SK-N-SH (cell line): ENCODE data around the gene R3HDM2. TPM values are rescaled to one million over a fixed set of nuclear protein-coding genes. Genes with fewer than 3 reads are reported as not detected.

Source experiments
- CTCF ChIA-PET: fragments of 300-600, 350-600 bp; formaldehyde crosslinking; extraction: SDS; loops from one replicate; lab custom pipeline; 2021; lab: Yijun Ruan, JAX
- POLR2A ChIA-PET: fragments of 350-600 bp; sonication (Branson Sonifier 250); formaldehyde crosslinking; extraction: SDS; loops from one replicate; lab custom pipeline; 2020; ENCODE audit warnings: antibody characterized with exemption, inconsistent platforms; lab: Yijun Ruan, JAX
- DNase-seq: peaks from one replicate; pipeline ENCODE4 v3.0.0; 2012
- H2AFZ ChIP-seq: fragments of 200-600 bp; sonication (generic); 2 replicates; pipeline ENCODE4 v1.8.1; 2016; ENCODE audit warnings: antibody characterized with exemption, mild to moderate bottlenecking, low read depth
- H3F3A ChIP-seq: fragments of 200-600 bp; sonication (generic); replicated peaks from 2 replicates; pipeline ENCODE3; 2016; ENCODE audit warnings: antibody characterized with exemption, mild to moderate bottlenecking; ENCODE audit not compliant: insufficient read depth
- H3K27ac ChIP-seq, 2 experiments: fragments of 200-500 bp in 1 of 2; fragments of 200-600 bp in 1 of 2; sonication (Bioruptor generic) in 1 of 2; sonication (generic), shearing (Covaris generic) in 1 of 2; 2 replicates each; pipeline versions ENCODE4 v1.5.1 to v1.6.1; 2014 to 2016; ENCODE audit warnings: low read depth in 2 of 2, inconsistent platforms in 1 of 2, low read length in 1 of 2, mild to moderate bottlenecking in 1 of 2, mixed read lengths in 1 of 2
- H3K27me3 ChIP-seq: fragments of 200-600 bp; sonication (generic), shearing (Covaris generic); 2 replicates; pipeline ENCODE4 v1.6.1; 2016; ENCODE audit warnings: mixed run types; ENCODE audit not compliant: insufficient read depth
- H3K36me3 ChIP-seq, 2 experiments: fragments of 200-500 bp in 1 of 2; fragments of 200-600 bp in 1 of 2; sonication (Bioruptor generic) in 1 of 2; sonication (generic) in 1 of 2; replicated peaks in 1 of 2; 2 replicates each; pipeline versions ENCODE3 to v1.5.1; 2014 to 2016; ENCODE audit warnings: low read length in 1 of 2, mild to moderate bottlenecking in 1 of 2; ENCODE audit not compliant: insufficient read depth in 2 of 2, control insufficient read depth in 1 of 2
- H3K4me1 ChIP-seq, 2 experiments: fragments of 200-500 bp in 1 of 2; fragments of 200-600 bp in 1 of 2; sonication (Bioruptor generic) in 1 of 2; sonication (generic), shearing (Covaris generic) in 1 of 2; 2 replicates each; pipeline versions ENCODE4 v1.5.1 to v1.6.1; 2014 to 2016; ENCODE audit warnings: low read depth in 1 of 2, low read length in 1 of 2, mixed run types in 1 of 2; ENCODE audit not compliant: insufficient read depth in 2 of 2, control insufficient read depth in 1 of 2
- H3K4me2 ChIP-seq: fragments of 200-600 bp; sonication (generic), shearing (Covaris generic); 2 replicates; pipeline ENCODE4 v1.6.1; 2017; ENCODE audit warnings: mixed run types
- H3K4me3 ChIP-seq, 2 experiments: fragments of 200-500 bp in 1 of 2; fragments of 200-600 bp in 1 of 2; sonication (Bioruptor generic) in 1 of 2; sonication (generic), shearing (Covaris generic) in 1 of 2; 2 replicates each; pipeline versions ENCODE4 v1.5.1 to v1.8.1; 2014 to 2016; ENCODE audit warnings: low read depth in 2 of 2, inconsistent platforms in 1 of 2, low read length in 1 of 2, mild to moderate bottlenecking in 1 of 2, mixed read lengths in 1 of 2, moderate library complexity in 1 of 2
- H3K79me2 ChIP-seq: fragments of 200-600 bp; sonication (generic); 2 replicates; pipeline ENCODE4 v1.8.1; 2017; ENCODE audit warnings: mild to moderate bottlenecking; ENCODE audit not compliant: insufficient read depth
- H3K9ac ChIP-seq: fragments of 200-600 bp; sonication (generic); 2 replicates; pipeline ENCODE4 v1.6.1; 2017; ENCODE audit warnings: mixed run types
- H3K9me2 ChIP-seq: fragments of 200-600 bp; sonication (generic); 2 replicates; pipeline ENCODE4 v1.6.1; 2017; ENCODE audit warnings: mixed run types
- H3K9me3 ChIP-seq: fragments of 200-600 bp; sonication (generic); 2 replicates; pipeline ENCODE4 v1.6.1; 2017; ENCODE audit warnings: mixed run types, mild to moderate bottlenecking, moderate library complexity
- H4K20me1 ChIP-seq: fragments of 200-600 bp; sonication (generic); 2 replicates; pipeline ENCODE4 v1.6.1; 2017; ENCODE audit warnings: mild to moderate bottlenecking, mixed run types; ENCODE audit not compliant: insufficient read depth
- ELF1 ChIP-seq: IDR thresholded peaks from 2 replicates; pipeline ENCODE4 v1.4.0; 2012
- EZH2phosphoT487 ChIP-seq: fragments of 200-600 bp; sonication (generic); IDR thresholded peaks from 2 replicates; pipeline ENCODE4 v1.6.1; 2017; ENCODE audit warnings: low read depth, mixed run types, mild to moderate bottlenecking, antibody characterized with exemption, moderate library complexity, borderline replicate concordance
- FOSL2 ChIP-seq: IDR thresholded peaks from 2 replicates; pipeline ENCODE4 v1.4.0; 2012; ENCODE audit warnings: low read depth, mild to moderate bottlenecking, moderate library complexity, borderline replicate concordance
- FOXJ3 ChIP-seq: sonication (generic); formaldehyde crosslinking; IDR thresholded peaks from 2 replicates; pipeline ENCODE4 v1.5.1; 2020; ENCODE audit warnings: mild to moderate bottlenecking, missing genetic modification reagents
- FOXM1 ChIP-seq: IDR thresholded peaks from 2 replicates; pipeline ENCODE4 v1.4.0; 2012; ENCODE audit warnings: low read depth, mild to moderate bottlenecking
- GATA2 ChIP-seq: sonication (generic); formaldehyde crosslinking; IDR thresholded peaks from 2 replicates; pipeline ENCODE4 v1.5.0; 2020; ENCODE audit warnings: mild to moderate bottlenecking, missing genetic modification reagents
- JUND ChIP-seq: IDR thresholded peaks from 2 replicates; pipeline ENCODE4 v1.4.0; 2012
- MXI1 ChIP-seq: IDR thresholded peaks from 2 replicates; pipeline ENCODE4 v1.6.1; 2012; ENCODE audit warnings: mild to moderate bottlenecking, low read depth, low read length, improper control_type of control experiment
- POLR2AphosphoS5 ChIP-seq: IDR thresholded peaks from 2 replicates; pipeline ENCODE4 v1.6.1; 2012; ENCODE audit warnings: low read depth, low read length
- RAD21 ChIP-seq: IDR thresholded peaks from 2 replicates; pipeline ENCODE4 v1.6.1; 2012; ENCODE audit warnings: mild to moderate bottlenecking, low read length
- RFX5 ChIP-seq: IDR thresholded peaks from 2 replicates; pipeline ENCODE4 v1.6.1; 2012; ENCODE audit warnings: mild to moderate bottlenecking, improper control_type of control experiment, low read length
- RXRA ChIP-seq: IDR thresholded peaks from 2 replicates; pipeline ENCODE4 v1.4.0; 2012; ENCODE audit warnings: low read depth, mild to moderate bottlenecking, borderline replicate concordance
- SMC3 ChIP-seq: IDR thresholded peaks from 2 replicates; pipeline ENCODE4 v1.6.1; 2012; ENCODE audit warnings: low read depth, low read length, improper control_type of control experiment
- USF1 ChIP-seq: IDR thresholded peaks from 2 replicates; pipeline ENCODE4 v1.4.0; 2012; ENCODE audit warnings: low read depth, borderline replicate concordance
- ZBTB33 ChIP-seq: IDR thresholded peaks from 2 replicates; pipeline ENCODE4 v1.4.0; 2012; ENCODE audit warnings: low read depth, borderline replicate concordance
- WGBS: methylation state at CpG from one replicate; pipeline ENCODE4 v1.1.6; 2017; ENCODE audit warnings: low lambda C conversion rate; 5-methylcytosine and 5-hydroxymethylcytosine counted together
- polyA plus RNA-seq, 3 experiments: library from polyadenylated mRNA; depleted of rRNA; stranded (reverse); fragments of >200 nt; gene quantifications; 2 replicates each; pipeline ENCODE4 v1.2.3, GENCODE V29; 2012
- TF ChIP-seq, protein P1 (sequence below): fragments of 150-350 bp; IDR thresholded peaks from 2 replicates; pipeline ENCODE4 v1.6.1; 2016; ENCODE audit warnings: mild to moderate bottlenecking, low read depth, low read length
- TF ChIP-seq, protein P2 (sequence below): fragments of 150-350 bp; IDR thresholded peaks from 2 replicates; pipeline ENCODE4 v1.6.1; 2017; ENCODE audit warnings: antibody characterized with exemption, low read length, low read depth, borderline replicate concordance

The R3HDM2 gene
- polyA plus RNA-seq, 1 of the 3 experiments (the other 2 are of a cell fraction) = 23.1 TPM

DNA sequence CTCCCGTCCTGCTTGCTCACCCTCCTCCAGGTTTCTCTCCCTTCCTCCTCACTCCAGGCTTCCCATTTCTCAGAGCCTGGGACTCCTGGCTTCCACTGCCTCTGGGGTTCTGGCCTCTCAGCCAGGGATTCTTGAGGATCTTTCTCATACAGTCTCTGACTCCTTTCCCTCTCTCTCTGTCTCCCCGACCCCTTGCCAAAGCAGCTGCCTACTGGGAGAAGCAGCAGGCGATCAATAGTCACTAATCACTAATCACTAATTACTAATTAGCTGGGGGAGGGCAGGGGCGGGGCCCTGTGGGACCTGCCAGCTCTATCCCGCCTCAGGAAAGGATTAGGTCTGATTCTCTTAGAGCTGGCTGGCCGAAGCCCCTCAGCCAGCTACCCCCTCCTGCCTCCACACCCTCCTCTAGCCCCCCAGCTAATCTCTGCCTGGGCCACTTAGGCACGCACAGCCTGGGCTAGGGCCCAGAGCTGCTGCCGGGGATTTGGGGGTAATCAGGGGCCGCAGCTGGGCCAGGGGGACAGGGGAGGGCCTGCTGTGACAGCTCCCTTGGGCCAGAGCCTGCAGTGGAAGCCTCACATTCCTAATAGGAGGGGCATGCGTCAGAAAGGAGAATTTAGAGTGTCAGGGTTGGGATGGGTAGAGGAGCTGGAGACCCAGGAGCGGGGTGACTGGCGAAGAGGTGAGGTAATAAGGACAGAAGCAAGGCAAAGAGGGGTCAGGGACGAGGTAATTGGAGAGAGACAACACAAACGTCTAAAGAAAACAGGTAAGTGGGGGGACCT lies 211.4 kb downstream of the R3HDM2 start:
- DNase-seq = no peak
- Histone ChIP-seq H3K9ac (no peak overlapping the region), H3K27ac (no peak overlapping the region), H3K4me3 (no peak overlapping the region), H3K9me2 (no peaks in the 10 kb centered on the region), H3K27me3 (peaks cover 50% of the 10 kb centered on the region), H3K4me1 (peaks cover 0 to 21% of the 10 kb centered on the region in 2 experiments; a peak in 1 of 4 replicates), H3F3A (no peaks in the 10 kb centered on the region), H3K79me2 (no peaks in the 10 kb centered on the region), H3K4me2 (no peak overlapping the region), H3K9me3 (no peaks in the 10 kb centered on the region), H3K36me3 (no peaks in the 10 kb centered on the region), H4K20me1 (0 out of 2 replicates have a peak, but pooled peaks cover 6% of the 10 kb centered on the region), H2AFZ (no peak overlapping the region)
- TF ChIP-seq RAD21 (no peak), FOSL2 (no peak), RXRA (no peak), JUND (no peak), FOXJ3 (CRISPR knock-in tag) (no peak), FOXM1 (no peak), GATA2 (no peak)
- ChIA-PET CTCF (interaction anchor here (0.7 to 15.9 kb wide), 4 partner anchors 19 to 414 kb away, joined by 3 to 937 read pairs (median 3); partner anchors contain the start of genes B4GALNT1, SHMT2 and STAC3), POLR2A (interaction anchor here (1.4 to 1.6 kb wide), 2 partner anchors 11 to 20 kb away, joined by 3 to 9 read pairs; partner anchors contain the start of gene SHMT2)
- WGBS = 71% methylated on average over 14 of the region's 14 CpGs

- no peaks in the 10 kb centered on the region for H3K9me3 ChIP-seq
- POLR2A ChIA-PET = interaction anchor here (1.1 kb wide), 1 partner anchor 11 kb away, joined by 3 read pairs; the partner anchor contains the start of gene SHMT2
- H3K27ac ChIP-seq = no peak overlapping the region
- no peak overlapping the region for H3K9ac ChIP-seq
- H3K4me2 ChIP-seq = no peak overlapping the region
- WGBS = 85% methylated on average over 5 of the region's 5 CpGs
- no peak overlapping the region for H3K4me3 ChIP-seq
- H3K79me2 ChIP-seq = no peaks in the 10 kb centered on the region
- H3K9me2 ChIP-seq = no peaks in the 10 kb centered on the region
- no peaks in the 10 kb centered on the region for H3K36me3 ChIP-seq
- peaks cover 0 to 29% of the 10 kb centered on the region in 2 experiments; a peak in 1 of 4 replicates for H3K4me1 ChIP-seq
- no peak for TF ChIP-seq GATA2
- no peak for TF ChIP-seq ZBTB33
- TF ChIP-seq SMC3 = no peak
- no peak for TF ChIP-seq MXI1
- TF ChIP-seq, protein P1, sequence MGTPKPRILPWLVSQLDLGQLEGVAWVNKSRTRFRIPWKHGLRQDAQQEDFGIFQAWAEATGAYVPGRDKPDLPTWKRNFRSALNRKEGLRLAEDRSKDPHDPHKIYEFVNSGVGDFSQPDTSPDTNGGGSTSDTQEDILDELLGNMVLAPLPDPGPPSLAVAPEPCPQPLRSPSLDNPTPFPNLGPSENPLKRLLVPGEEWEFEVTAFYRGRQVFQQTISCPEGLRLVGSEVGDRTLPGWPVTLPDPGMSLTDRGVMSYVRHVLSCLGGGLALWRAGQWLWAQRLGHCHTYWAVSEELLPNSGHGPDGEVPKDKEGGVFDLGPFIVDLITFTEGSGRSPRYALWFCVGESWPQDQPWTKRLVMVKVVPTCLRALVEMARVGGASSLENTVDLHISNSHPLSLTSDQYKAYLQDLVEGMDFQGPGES = no peak
- TF ChIP-seq EZH2phosphoT487 = no peak
- TF ChIP-seq FOXM1 = no peak
- TF ChIP-seq, protein P2, sequence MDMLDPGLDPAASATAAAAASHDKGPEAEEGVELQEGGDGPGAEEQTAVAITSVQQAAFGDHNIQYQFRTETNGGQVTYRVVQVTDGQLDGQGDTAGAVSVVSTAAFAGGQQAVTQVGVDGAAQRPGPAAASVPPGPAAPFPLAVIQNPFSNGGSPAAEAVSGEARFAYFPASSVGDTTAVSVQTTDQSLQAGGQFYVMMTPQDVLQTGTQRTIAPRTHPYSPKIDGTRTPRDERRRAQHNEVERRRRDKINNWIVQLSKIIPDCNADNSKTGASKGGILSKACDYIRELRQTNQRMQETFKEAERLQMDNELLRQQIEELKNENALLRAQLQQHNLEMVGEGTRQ = no peak
- no peak for TF ChIP-seq ELF1
- no peak for TF ChIP-seq POLR2AphosphoS5
- TF ChIP-seq RXRA = no peak
- no peak for TF ChIP-seq RFX5
- no peak for TF ChIP-seq USF1
- 0 out of 2 replicates have a peak, but pooled peaks cover 6% of the 10 kb centered on the region for H4K20me1 ChIP-seq
- peak; percentile 50 for DNase-seq
- H2AFZ ChIP-seq = no peak overlapping the region
- H3F3A ChIP-seq = peaks cover 9% of the 10 kb centered on the region
- peaks cover 50% of the 10 kb centered on the region for H3K27me3 ChIP-seq
- CTCF ChIA-PET = interaction anchor here (1.0 to 15.9 kb wide), 4 partner anchors 10 to 241 kb away, joined by 4 to 937 read pairs (median 21); partner anchors contain the start of genes GLI1, SHMT2 and STAC3
These were observed 212.6 kb downstream of the R3HDM2 start for GRCh38 chr12:57218030-57218853.
